ENCODE data around the gene RGCC.
A peak's percentile ranks its signal among the peaks of the same experiment; 100 is the strongest.
"Not testable (repeated sequence)": the region's sequence is repeated elsewhere in the genome, so short reads cannot be mapped to it uniquely, and the experiment has no call there.

The RGCC gene, protein sequence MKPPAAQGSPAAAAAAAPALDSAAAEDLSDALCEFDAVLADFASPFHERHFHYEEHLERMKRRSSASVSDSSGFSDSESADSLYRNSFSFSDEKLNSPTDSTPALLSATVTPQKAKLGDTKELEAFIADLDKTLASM

DNA sequence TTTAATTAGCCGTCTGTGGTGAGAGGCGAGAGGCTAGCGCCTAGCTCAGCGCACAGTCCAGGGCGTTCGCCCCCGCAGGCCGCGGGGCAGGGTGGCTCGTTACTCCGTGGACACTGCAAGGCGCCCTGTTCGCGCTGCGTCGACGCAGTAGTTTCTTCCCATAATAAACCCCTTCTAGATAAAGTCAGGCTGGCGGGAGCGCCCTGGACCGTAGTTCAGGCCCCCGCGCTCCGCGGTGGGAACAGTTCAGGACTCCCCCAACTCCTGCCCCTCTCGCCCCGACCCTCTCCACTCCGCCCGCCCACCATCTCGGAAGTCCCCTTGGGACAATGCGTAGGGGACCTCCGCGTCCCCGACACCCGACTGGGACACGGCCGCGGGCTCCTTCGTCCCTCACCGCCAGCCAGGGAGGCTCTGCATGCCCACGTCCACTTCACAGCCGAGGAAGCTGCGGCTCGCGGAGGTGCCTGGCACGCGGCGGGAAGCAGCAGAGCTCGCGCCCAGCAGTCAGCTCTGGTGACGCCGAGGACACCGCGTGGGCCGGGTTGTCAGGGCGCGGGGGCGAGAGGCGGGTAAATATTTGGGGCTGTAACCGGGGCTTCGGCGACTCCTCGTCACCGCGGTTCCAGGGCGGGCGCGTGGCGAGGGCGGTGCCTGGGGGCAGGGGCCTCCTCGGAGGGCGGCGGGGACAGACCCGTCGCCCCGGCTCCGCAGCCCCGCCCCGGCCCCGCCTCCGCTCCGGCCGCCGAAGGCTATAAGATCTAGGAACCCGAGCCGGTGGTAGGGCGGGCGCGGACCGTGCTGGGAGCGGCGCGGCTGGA is at the start of gene RGCC:
Gene RGCC, plus strand, starts transcription at position 783 of the 821 bp plus-strand sequence. CDS start 158 bp downstream, outside the sequence.
- DNase-seq (ENCODE audit: extremely low read depth in 1 of 2, low read depth in 1 of 2) = peak; percentile 92

GRCh38 chr13:41408121-41408520 is 49.2 kb upstream of the RGCC start:
- DNase-seq (ENCODE audit: extremely low read depth in 1 of 2, low read depth in 1 of 2) = no peak

- DNase-seq (ENCODE audit: extremely low read depth in 1 of 2, low read depth in 1 of 2) = no peak
Observed at GRCh38 chr13:41408746-41409145, 48.6 kb upstream of the RGCC start.

DNA sequence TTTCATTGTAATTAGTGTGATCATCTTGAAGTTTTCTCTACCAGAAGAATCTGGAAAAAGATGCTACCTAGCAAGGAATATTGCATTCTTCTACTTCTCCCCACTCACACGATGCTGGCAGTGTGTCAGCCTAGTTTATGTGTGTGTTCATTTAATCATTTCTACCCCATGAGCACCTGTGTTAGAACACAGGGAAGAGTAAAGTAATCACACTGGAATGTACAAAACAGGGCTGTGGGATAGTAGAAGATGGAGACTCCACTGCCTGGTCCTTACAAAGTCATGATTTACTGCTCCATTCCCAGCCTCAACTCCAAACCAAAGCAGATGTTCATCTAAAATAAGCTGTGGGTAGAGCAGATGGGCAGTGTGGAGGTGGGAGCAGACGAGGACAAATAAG is 47.7 kb upstream of the RGCC start:
- DNase-seq (ENCODE audit: extremely low read depth in 1 of 2, low read depth in 1 of 2) = no peak

GRCh38 chr13:41411060-41411459 is 46.3 kb upstream of the RGCC start:
- no peak for DNase-seq (ENCODE audit: extremely low read depth in 1 of 2, low read depth in 1 of 2)

GRCh38 chr13:41411522-41411921 is 45.8 kb upstream of the RGCC start:
- DNase-seq (ENCODE audit: extremely low read depth in 1 of 2, low read depth in 1 of 2) = no peak

- DNase-seq (ENCODE audit: extremely low read depth in 1 of 2, low read depth in 1 of 2) = no peak
Observed at GRCh38 chr13:41413872-41414271, 43.5 kb upstream of the RGCC start.

GRCh38 chr13:41416276-41416675 is 41.1 kb upstream of the RGCC start:
- DNase-seq (ENCODE audit: extremely low read depth in 1 of 2, low read depth in 1 of 2) = no peak

GRCh38 chr13:41418027-41418426 is 39.3 kb upstream of the RGCC start:
- no peak for DNase-seq (ENCODE audit: extremely low read depth in 1 of 2, low read depth in 1 of 2)

- DNase-seq (ENCODE audit: extremely low read depth in 1 of 2, low read depth in 1 of 2) = no peak
Observed at GRCh38 chr13:41418731-41419130, 38.6 kb upstream of the RGCC start.

DNA sequence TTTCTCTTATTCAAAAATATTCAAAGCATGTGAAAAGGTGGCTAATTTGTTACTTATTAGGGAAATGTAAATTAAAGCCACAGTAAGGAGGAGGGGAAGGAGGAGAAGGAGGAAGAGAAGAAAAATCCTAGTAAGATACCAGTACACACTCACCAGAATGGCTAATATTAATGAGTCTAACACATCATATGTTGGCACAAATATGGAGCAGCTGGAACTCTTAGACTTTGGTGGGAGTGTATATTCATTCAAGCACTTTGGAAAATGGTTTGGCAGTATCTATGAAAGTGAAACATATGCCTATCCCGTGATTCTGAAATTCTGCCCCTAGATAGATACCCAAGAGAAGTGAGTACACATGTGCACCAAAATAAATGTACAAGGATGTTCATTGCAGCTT is 38.1 kb upstream of the RGCC start:
- DNase-seq (ENCODE audit: extremely low read depth in 1 of 2, low read depth in 1 of 2) = no peak

DNA sequence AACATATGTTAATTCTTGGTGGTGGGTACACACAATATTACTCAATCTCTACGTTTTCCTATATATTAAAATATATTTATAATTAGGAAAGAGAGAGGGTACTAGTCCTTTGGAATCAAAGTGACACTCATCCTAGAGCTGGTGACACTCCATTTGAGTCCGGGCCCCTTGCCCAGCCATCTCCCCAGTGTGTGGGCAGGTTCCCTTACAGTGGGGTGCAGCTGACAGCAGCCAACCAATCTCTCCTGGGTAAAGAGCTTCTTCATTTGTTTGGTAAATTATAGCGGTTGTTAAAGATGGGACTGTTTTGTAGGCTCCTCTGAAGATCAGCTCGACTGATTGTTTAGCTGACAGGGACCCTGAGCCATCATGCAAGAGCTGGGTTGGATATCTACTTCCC is 37.2 kb upstream of the RGCC start:
- DNase-seq (ENCODE audit: extremely low read depth in 1 of 2, low read depth in 1 of 2) = no peak

GRCh38 chr13:41421330-41421729 is 36.0 kb upstream of the RGCC start:
- DNase-seq (ENCODE audit: extremely low read depth in 1 of 2, low read depth in 1 of 2) = not testable (repeated sequence)

- DNase-seq (ENCODE audit: extremely low read depth in 1 of 2, low read depth in 1 of 2) = not testable (repeated sequence)
Observed at GRCh38 chr13:41421983-41422382, 35.4 kb upstream of the RGCC start.

DNA sequence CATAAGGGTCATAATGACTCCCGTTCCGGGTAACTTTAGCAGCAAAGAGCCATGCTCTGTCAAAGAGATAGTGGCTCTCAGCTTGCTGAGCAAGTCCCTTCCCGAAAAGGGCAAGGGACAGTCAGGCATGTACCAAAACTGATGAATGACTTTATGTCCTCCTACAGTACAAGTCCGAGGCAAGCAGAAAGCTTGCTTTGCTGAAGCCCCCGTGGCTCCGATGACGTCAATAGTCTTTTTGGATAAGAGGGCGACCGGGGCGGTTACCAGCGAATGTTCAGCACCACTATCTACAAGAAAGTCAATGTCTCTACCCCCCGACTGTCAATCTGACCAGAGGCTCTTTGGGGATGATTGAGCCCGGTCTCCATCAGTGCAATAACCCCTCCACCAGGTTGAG is 34.1 kb upstream of the RGCC start:
- not testable (repeated sequence) for DNase-seq (ENCODE audit: extremely low read depth in 1 of 2, low read depth in 1 of 2)

DNA sequence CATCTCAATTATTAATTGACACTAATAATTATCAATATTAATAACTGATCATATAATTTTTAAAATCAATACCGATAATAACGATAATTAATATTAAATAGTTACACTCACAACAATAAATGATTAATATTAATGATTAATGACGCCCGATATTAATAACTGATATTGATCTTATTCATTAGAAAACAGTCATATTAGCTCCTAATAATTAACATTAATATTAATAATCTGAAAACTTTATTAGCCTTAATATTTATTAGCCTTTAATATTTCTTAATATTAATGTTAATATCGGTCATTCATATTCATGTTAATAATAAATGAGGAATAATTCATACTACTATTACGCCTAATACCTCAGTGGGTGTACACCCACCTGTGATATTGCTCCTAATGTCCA is 32.7 kb upstream of the RGCC start:
- DNase-seq (ENCODE audit: extremely low read depth in 1 of 2, low read depth in 1 of 2) = not testable (repeated sequence)

DNA sequence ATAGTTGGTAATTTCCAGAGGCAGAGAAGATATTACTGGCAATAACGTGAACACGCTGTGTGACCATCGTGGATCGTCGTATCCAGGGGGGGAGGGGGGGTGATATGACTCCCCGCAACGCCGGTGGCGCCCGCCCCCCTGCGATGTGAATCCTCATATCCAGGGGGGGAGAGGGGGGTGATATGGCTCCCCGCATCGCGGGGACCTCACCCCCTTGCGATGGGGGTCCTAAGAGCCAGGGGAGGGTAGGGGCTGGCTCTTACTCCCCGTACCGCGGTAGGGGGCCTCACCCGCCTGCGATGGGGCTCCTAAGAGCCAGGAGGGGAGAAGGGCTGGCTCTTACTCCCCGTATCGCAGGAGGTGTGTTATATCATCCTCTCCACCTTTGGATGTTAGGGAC is 31.3 kb upstream of the RGCC start:
- DNase-seq (ENCODE audit: extremely low read depth in 1 of 2, low read depth in 1 of 2) = no peak

- DNase-seq (ENCODE audit: extremely low read depth in 1 of 2, low read depth in 1 of 2) = no peak
Observed at GRCh38 chr13:41427666-41428065, 29.7 kb upstream of the RGCC start.

DNA sequence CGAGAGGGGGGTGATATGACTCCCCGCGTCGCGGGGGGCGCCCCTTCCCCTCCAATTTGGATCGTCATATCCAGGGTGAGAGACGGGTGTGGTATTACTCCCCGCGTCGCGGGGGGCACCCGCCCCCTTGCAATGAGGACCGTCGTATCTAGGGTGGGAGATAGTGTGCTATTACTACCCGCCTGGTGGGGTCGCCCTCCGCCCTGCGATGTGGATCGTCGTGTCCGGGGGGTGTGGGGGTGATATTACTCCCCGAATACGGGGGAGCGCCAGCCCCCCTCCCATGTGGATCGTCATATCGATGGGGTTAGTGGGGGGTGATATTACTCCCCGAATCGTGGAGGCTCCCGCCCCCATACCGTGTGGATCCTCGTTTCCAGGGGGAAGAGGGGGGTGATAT is 29.2 kb upstream of the RGCC start:
- DNase-seq (ENCODE audit: extremely low read depth in 1 of 2, low read depth in 1 of 2) = no peak

GRCh38 chr13:41434030-41434429 is 23.3 kb upstream of the RGCC start:
- DNase-seq (ENCODE audit: extremely low read depth in 1 of 2, low read depth in 1 of 2) = not testable (repeated sequence)

- no peak for DNase-seq (ENCODE audit: extremely low read depth in 1 of 2, low read depth in 1 of 2)
Observed at GRCh38 chr13:41434831-41435520, 22.4 kb upstream of the RGCC start.

- DNase-seq (ENCODE audit: extremely low read depth in 1 of 2, low read depth in 1 of 2) = no peak
Observed at GRCh38 chr13:41443969-41444368, 13.4 kb upstream of the RGCC start.
